ENCODE results near the gene SLC6A6.

SLC6A6 gene

GRCh38 chr3:14489641-14490040, 87.2 kb downstream of the SLC6A6 start:
- no peak for DNase-seq

- no peak for DNase-seq
Measured at GRCh38 chr3:14490255-14490654, 87.8 kb downstream of the SLC6A6 start.

- no peak for DNase-seq
Measured at GRCh38 chr3:14490831-14491230, 88.4 kb downstream of the SLC6A6 start.

GRCh38 chr3:14491396-14492190, 89.2 kb downstream of the SLC6A6 start:
- no peak for DNase-seq

- no peak for DNase-seq
Measured at GRCh38 chr3:14492948-14493881, 90.8 kb downstream of the SLC6A6 start.

- no peak for DNase-seq
Measured at GRCh38 chr3:14494279-14494972, 92.0 kb downstream of the SLC6A6 start.

GRCh38 chr3:14494973-14495300, 92.5 kb downstream of the SLC6A6 start:
- no peak for DNase-seq

- no peak for DNase-seq
Measured at GRCh38 chr3:14496351-14496750, 93.9 kb downstream of the SLC6A6 start.

- DNase-seq, result no peak
Measured at GRCh38 chr3:14497321-14497720, 94.9 kb downstream of the SLC6A6 start.

- no peak for DNase-seq
Measured at GRCh38 chr3:14502472-14502871, 100.1 kb downstream of the SLC6A6 start.

- DNase-seq, result no peak
Measured at GRCh38 chr3:14503033-14503705, 100.8 kb downstream of the SLC6A6 start.

- DNase-seq, result no peak
Measured at GRCh38 chr3:14503706-14504065, 101.3 kb downstream of the SLC6A6 start.

GRCh38 chr3:14505001-14505802, 102.8 kb downstream of the SLC6A6 start:
- DNase-seq, result no peak

GRCh38 chr3:14505803-14506500, 103.5 kb downstream of the SLC6A6 start:
- DNase-seq, result no peak

GRCh38 chr3:14506626-14507304, 104.4 kb downstream of the SLC6A6 start:
- DNase-seq, result no peak

GRCh38 chr3:14507305-14507741, 104.9 kb downstream of the SLC6A6 start:
- DNase-seq, result no peak

GRCh38 chr3:14507757-14508504, 105.5 kb downstream of the SLC6A6 start:
- no peak for DNase-seq

- no peak for DNase-seq
Measured at GRCh38 chr3:14508505-14508819, 106.1 kb downstream of the SLC6A6 start.

- peak in 1 of 2 donors; percentile 68 for DNase-seq
Measured at GRCh38 chr3:14508966-14509795, 106.8 kb downstream of the SLC6A6 start.

Measured in inflammatory macrophage treated with lipopolysaccharide for 1 hour (primary cell).